Left colon (tissue), 2 donors: ENCODE data around the gene SKAP1. TPM values are rescaled to one million over a fixed set of nuclear protein-coding genes. Genes with fewer than 3 reads are reported as not detected.
"Not testable (repeated sequence)": the region's sequence is repeated elsewhere in the genome, so short reads cannot be mapped to it uniquely, and the experiment has no call there.

Source experiments
- ATAC-seq: fragments of 200-7000 bp; cut with Tn5 transposase; one replicate; pipeline ENCODE4 v1.9.1; 2020; ENCODE audit warnings: mild to moderate bottlenecking, moderate library complexity
- DNase-seq, 2 donors: peaks; one replicate each; pipeline ENCODE4 v3.0.0-alpha.2; 2020
- intact Hi-C, 2 donors: fragments of 100-400 bp; cut with DNase I in 1 of 2; cut with micrococcal nuclease in 1 of 2; formaldehyde crosslinking; loops; one replicate each; pipeline versions ENCODE4 v1.11.2 to v1.14.0; 2022; cut with DNase I, micrococcal nuclease
- total RNA-seq, 2 donors: library from RNA; stranded (reverse); fragmentation: NEBNext Ultra II Directional; extraction: Animal tissue kit (Norgen Biotek cat#: 25700); gene quantifications; one replicate each; pipeline ENCODE4 v1.2.1, GENCODE V29; 2021
- donor health status: DM: no; HTN: no; CAD: no.
- donor health status: DM: yes; HTN: yes; CAD: no.

The SKAP1 gene
- total RNA-seq, 2 donors from 2014 or later, result 1.2 to 2.5 TPM

DNA sequence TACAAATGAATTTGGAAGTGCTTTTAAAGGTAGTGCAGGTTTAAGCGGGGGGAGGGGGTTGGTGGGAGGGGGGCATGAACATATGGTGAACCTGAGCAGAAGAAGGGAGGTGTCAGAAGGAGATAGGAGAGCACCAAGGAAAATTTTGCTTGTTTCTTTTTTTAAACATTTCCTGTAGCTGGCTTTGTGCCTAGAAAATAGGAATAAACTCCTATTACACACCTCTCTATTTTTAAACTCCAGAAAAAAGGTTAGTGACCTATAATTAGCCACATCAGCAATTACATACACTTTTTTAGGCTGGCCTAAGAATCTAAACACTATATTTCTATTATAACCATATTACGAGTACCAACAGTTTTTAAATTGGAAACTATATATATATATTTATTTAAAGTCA, 159.1 kb downstream of the SKAP1 start:
- DNase-seq (no peak), ATAC-seq (no peak)
- intact Hi-C loops, result no loop called here

DNA sequence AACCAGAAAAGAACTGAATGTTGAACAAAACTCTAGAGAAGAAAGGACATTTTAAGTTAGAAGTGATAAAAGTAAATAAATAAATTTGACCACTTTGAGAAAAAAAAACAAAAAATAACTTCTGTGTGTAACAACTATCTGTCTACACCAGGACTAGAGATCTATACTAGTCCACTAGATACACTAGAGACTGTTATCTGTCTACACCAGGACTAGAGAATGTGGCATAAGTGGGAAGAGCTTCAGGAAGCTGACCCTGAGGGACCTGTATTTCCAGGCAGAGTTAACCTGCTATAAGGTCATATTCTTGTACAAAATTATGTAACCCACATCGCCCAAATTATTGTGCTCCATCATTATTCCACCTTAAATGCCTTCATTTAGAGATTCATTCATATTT, 160.8 kb downstream of the SKAP1 start:
- ATAC-seq, result no peak
- intact Hi-C loops, result no loop called here

DNA sequence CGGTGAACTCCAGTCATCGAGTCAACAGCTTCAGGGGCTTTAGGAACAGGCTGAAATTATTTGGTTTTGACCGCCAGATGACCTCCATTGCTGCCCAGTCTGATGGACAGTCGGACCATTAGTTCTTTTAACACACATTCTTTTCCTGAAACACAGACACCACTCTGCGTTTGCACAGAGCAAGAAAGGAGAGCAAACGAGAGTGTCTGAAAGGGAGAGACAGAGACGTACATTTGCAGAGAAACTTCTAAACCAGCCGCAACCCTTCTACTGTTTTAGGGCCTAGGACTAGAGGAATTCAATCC, 166.3 kb downstream of the SKAP1 start:
- DNase-seq, result no peak
- ATAC-seq, result no peak
- intact Hi-C loops, result no loop called here

More for the DNA sequence above, 160.8 kb downstream of the SKAP1 start:
- no peak for DNase-seq

DNA sequence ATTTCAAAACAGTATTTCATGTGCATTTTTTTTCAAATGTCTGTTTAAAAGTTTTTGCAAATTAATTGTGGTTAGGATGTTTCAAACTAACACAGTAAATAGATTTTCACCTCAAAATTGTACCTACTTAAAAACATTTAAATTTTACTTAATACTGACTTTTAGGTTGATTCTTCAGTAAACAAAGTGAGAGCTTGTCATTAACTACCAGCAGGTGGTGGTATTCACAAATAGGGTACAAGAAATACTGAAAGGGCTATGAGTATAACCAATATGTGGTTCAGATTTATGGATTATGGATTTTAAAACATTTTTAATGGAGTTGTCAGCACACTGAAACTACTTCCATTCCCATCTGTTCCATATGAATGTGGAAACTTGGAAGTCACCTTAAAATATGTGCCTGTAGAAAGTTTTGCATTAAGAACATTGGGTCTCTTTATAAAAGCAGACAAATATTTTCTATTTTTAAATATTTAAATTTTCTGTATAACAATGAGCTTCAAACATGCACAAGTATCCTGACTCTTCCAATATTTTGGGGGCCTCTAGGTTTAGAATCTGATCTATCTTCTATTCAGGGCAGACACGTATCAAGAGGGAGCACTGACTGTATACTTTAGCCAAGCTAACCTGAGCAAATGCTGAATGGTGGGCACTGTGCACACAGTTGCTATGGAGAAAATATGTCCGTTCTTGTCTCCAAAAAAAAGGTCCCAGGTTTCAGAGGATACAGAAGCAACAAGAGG, 166.9 kb downstream of the SKAP1 start:
- no peak for DNase-seq
- intact Hi-C loops, result no loop called here
- no peak for ATAC-seq

DNA sequence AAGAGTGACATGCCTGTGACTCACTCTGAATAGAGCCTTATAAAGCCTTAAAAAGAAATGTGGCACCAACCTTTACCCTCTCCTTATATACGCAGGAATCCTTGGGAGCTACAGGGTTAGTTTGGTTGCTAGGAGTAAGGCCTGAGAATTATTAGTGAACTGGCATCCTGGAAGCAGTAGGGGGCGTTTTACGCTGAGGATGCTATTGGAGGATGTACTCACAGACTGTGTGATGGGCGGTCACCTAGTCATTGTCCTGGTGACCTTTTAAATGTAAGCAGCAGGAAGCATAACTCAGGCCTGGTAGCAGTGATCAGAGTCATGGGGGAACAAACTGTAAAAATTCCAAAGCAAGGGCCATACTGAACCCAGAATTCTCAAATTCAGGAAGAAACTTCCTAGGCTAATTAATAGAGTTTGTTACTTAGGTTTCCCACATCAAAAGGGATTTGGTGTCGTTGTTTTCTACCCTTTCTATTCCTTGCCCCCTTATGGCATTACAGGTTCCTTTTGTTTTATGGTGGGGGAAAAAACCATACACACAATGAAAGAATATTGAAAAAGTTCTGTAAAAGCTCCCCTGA, 168.6 kb downstream of the SKAP1 start:
- DNase-seq (peak; percentile 38 to 50), ATAC-seq (peak; percentile 66)
- intact Hi-C loops, result no loop called here

DNA sequence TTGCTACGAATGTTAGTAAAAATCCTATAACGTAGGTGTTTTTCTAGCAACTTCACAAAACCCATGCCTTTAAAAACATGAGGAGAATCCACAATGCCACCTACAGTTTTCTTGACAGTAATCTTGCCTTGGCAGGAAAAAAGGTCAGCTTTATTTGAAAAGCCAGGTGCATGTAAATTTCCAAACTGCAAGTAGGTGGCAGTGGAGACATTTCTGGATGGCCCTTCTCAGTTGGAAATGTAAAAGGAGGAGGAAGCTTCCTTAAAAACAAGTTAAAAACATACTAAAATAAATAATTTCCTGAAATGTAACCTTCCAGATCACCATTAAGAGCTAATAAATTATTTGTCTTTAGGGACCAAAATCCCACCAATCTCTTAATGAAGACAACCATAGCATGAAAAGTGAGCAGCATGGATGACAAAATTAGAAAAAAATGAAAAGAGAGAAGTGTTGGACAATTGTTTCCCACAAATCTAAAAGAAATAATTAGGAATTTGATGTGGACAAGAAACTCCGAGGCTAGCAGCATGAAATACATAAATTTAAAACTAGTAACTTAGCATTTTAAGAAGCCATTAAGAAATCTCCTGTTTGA, 170.2 kb downstream of the SKAP1 start:
- DNase-seq (no peak), ATAC-seq (peak; percentile 51)
- intact Hi-C loops, result no loop called here

DNA sequence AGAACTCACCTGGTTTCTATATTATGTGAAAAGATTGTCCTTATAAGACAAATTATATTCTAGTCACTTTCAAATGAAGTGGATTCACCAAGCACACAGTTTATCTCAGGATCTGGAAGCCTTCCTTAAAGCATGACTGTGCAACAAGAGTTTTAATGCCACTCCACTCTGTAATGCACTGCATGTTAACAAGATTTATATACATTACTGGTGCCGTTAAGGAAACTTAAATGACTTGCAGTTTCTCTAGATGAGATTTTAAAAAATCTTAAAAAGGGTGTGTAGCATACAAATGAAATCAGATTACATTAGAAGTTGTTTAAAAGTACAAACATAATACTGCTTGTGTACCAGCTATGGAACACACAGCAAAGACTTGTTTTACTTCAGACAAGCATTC, 171.7 kb downstream of the SKAP1 start:
- ATAC-seq, result no peak
- intact Hi-C loops, result no loop called here
- DNase-seq, result no peak

DNA sequence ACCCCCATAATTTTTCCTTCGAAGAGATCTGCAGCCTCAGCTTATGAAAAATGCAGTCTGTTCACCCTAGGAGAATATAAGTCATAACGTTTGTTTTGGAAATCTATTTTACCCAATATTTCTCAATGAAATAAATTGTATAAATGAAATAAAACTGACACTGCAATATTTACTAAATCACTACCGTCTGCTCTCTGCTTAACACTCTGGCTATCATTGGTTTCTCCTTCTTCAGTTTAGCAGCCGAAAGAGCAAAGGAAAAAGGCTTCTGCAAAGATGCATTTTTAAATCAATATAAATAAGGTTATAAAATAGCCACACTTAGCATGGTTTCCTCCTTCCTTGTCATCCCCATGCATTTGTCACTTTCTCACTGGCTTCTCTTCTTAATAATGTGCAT, 174.3 kb downstream of the SKAP1 start:
- intact Hi-C loops, result no loop called here
- DNase-seq (no peak), ATAC-seq (no peak)

DNA sequence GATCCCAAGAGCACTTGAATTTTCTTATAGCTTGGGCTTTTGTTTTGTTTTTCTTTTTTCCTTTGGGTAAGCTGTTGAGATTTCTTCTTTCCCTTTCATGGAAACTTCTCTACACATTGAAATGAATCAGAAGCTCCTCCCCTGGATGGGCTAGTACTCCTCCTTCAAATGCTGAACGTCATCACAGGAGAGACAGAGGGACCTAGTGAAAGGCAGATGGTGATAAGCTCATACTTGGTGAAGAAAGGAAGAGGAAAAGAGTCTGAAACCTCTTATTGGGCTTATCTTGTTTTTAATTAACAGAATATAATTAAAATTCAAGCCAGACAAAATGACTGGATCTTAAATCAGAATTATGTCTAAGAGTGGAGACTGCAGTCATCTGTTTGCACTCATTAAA, 175.1 kb downstream of the SKAP1 start:
- ATAC-seq, result no peak
- no peak for DNase-seq
- intact Hi-C loops, result no loop called here

DNA sequence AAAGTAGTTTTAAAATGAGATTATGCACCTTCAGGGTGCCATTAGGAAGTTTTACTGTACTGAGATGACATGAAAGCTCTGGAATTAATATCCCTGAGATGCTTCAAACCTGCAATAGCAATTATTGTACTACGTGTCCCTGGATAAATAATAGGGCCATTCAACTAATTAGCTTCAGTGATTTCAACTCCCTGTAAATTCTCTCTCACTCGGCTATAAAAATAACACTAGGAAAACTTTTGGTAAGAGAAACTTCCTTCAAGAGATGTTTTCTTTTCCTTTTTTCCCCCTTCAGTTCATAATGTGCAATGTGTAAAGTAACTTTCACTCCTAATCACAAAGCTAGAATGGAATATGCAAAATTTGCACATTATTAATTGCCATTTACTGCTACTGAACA, 176.0 kb downstream of the SKAP1 start:
- ATAC-seq, result no peak
- intact Hi-C loops, result no loop called here
- DNase-seq, result no peak

DNA sequence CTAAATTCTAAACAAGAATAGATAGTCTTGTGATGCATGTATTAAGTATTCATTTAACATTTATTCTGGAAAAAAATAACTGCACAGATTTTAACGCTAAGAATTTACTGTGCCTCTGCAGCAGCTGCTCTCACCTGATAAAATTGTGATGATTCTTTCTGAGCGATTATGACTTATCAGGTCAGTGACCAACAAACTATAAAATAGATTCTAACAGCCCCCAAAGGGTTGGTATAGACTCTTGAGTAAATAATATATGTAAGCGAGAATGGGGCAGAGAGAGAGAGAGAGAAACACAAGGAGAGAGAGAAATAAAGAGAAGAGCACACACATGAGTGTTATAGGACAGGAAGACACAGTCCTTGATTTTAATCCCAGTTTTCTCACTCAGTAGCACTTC, 178.1 kb downstream of the SKAP1 start:
- DNase-seq (no peak), ATAC-seq (no peak)
- intact Hi-C loops, result no loop called here

DNA sequence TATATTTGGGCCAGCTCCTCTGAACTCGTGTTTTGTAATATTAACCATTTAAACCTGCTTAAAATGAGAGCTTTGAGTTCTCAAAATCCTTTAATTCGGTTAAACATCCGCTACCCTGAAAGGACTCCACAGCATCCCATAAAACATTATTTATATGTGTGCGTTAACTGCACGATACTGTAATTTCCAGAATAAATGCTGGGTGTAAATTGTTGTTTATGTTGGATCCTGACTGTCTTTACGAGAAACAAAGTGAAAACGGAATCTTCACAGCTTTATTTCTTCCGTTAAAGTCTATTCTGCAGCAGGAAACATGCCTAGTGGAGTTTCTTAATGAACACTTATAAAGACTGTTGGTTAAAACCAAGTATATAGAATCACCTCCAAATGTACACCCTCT, 179.1 kb downstream of the SKAP1 start:
- ATAC-seq, result no peak
- intact Hi-C loops, result no loop called here

DNA sequence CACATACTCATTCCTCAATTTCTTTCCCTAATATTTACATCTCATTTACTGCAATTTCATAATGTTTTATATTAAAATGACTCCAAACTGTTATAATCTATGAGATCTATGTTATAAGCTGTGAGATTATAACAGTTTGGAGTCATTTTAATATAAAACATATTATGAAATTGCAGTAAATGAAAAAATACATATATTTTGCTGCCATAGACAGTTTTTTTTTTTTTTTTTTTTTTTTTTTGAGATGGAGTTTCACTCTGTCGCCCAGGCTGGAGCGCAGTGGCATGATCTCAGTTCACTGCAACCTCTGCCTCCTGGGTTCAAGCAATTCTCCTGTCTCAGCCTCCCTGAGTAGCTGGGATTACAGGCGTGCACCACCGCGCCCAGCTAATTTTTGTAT, 180.0 kb downstream of the SKAP1 start:
- DNase-seq, ATAC-seq, intact Hi-C loops: not testable (repeated sequence)

More for the DNA sequence above, 179.1 kb downstream of the SKAP1 start:
- DNase-seq, result no peak

DNA sequence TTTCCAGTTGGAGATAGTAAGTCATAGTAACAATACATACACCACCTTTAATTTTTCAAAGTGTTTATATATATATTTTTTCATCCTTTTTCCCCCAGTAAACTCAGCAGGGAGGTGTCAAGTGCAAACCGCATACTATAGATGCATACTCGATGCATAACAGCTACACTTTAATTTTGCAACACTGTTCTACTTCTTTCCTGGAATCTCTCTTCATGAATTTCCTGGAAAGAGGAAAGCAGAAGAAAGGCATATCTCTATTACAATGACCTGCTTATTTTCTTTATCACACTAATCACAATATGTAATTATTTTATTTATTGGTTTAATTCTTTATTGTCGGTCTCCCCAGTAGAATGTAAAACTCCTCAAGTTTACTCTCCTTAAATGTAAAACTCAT, 182.4 kb downstream of the SKAP1 start:
- DNase-seq, result no peak
- no peak for ATAC-seq
- intact Hi-C loops, result no loop called here

DNA sequence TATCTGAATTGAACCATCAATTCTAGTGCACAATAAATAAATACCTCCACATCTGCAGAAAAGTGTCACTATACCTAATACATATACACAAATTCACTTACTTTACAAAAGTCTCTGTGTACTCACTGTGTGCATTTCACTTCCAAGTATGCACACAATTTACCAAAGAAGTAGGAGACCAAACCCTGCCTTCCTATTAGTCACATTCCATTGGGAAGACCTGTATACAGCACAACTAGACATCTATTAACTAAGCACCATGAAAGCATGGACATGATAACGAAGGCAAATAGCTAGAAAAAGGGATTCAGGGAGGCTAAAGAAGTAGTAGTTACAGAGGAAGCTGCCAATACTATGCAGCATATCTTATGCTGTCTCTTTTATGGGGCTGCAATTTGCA, 183.0 kb downstream of the SKAP1 start:
- ATAC-seq (no peak), DNase-seq (no peak)
- intact Hi-C loops, result no loop called here

DNA sequence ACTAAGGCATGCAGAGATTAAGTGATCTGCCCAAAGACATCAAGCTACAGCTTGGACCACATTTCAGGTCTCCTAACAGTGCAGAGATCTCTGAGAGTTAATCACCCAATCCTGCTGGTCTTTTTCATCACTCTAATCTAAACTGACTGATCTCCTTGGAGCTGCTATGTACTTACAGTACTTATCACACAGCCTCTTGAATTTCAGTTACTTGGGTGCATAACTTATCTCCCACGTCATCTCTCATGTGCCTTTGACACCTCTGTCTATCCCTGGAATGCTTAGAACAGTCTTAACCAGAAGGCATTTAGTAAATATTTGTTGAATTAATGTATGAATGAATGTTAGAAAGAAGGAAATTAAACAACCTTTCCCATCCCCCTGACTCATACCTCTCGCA, 183.4 kb downstream of the SKAP1 start:
- ATAC-seq (no peak), DNase-seq (no peak)
- intact Hi-C loops, result no loop called here

DNA sequence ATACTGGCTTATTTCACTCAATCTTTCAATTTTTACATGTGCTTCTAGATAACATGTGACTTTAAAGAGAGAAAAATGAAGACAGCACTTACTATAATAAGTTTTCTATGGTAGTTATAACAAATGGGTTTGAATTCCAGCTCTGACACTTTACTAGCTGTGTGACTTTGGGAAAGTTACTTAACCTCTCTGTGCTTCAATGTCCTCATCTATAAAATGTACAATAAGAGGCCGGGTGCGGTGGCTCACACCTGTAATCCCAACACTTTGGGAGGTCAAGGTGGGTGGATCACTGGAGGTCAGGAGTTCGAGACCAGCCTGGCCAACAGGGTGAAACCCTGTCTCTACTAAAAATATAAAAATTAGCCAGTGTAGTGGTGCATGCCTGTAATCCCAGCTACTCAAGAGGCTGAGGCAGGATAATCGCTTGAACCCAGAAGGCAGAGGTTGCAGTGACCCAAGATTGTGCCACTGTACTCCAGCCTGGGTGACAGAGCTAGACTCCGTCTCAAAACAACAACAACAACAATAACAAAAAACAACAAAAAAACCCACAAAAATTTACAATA, 184.5 kb downstream of the SKAP1 start:
- intact Hi-C loops, DNase-seq, ATAC-seq: not testable (repeated sequence)

DNA sequence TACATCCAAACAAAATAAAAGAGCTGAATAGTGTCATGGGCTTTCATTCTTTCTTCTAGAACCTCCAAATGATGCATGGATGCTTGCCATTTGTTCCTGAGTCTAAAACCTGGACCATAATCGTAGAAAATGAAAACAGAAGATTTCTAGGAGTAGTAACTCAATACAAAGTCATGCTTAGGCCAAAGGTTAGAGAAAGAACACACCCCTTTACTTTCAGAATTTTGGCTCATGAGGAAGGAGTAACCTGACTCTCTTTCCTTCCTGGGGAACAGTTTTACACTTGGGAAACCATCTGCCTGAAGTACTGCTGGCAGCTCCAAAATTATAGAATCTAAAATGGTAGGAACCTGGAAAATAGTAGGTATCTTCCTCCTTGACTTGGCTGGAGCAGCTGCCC, 185.2 kb downstream of the SKAP1 start:
- intact Hi-C loops, result no loop called here
- DNase-seq (no peak), ATAC-seq (peak; percentile 24)

DNA sequence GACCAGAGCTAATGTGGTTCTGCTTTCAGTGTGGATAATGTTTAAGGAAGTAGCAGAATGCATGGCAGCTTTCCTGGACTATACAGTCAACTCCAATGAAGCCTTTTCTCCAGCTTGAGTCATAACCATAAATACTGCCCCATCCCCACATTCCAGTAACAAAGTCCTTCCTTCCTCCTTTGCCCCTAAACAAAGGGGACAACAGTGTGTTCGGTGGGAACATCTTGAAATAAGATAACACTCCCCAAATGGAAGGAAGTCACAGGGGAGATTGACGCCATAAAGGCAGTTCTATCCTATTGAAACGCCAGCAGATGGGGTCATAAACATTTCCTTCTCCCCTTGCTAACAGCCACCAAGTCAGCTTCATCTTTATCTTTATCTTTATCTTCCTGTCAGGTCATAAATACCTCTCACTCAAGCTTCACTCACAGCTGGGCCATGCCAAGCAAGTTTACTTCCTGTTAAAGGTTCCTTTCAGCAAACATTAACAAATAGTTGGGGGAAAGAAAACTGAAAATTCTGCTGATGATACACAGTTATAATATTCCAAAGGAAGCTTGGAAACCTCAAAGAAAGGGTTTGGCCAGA, 185.8 kb downstream of the SKAP1 start:
- ATAC-seq, result peak; percentile 92

More for the DNA sequence above, 185.8 kb downstream of the SKAP1 start:
- intact Hi-C loops, result no loop called here
- DNase-seq, result peak in 1 of 2 donors; percentile 55
